ENCODE results near the gene MYL4. TPM values are rescaled to one million over a fixed set of nuclear protein-coding genes. Genes with fewer than 3 reads are reported as not detected.

Gene MYL4
- total and polyA plus RNA-seq, 2 of the 8 experiments (the other 6 are each of a cell fraction or from before 2014, with no cell fraction given) = 0.12 TPM; not detected in 1

DNA sequence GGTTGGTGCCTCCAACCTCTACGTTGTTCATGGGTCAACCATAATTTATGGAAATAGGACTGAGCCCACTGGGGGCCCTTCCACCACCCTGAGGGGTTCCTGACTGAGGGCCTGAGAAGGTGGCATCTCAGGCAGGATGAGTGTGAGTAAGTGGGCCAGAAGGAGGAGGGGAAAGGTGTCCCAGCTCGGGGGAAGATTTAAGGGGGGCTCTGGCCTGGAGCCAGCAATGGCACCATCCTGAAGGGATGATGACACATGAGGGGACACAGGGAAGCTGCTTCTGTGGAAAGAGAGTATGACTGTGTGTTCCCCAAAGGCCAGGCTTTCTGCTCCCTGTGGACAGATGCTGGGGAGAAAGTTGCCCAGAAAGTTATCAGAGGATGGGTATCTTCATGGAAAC is 18.7 kb downstream of the MYL4 start:
- Histone ChIP-seq H2BK120ac (replicated peaks; ENCODE audit: low read depth, low read length) (no peak overlapping the region), H3K27ac (ENCODE audit: low read depth, low read length) (no peak overlapping the region), H3K9ac (replicated peaks in 1 of 4; ENCODE audit: extremely low read depth in 1 of 4, low read depth in 3 of 4, low read length in 3 of 4) (no peak overlapping the region), H4K91ac (replicated peaks; ENCODE audit: insufficient read length, low read length) (no peak overlapping the region), H3K36me3 (ENCODE audit: control insufficient read depth in 2 of 4, insufficient read depth in 4 of 4, low read length in 3 of 4) (no peaks in the 10 kb centered on the region), H3K18ac (ENCODE audit: extremely low read depth, low read length) (no peak overlapping the region), H3K4me1 (replicated peaks in 1 of 4; ENCODE audit: control insufficient read depth in 3 of 4, insufficient read depth in 4 of 4, low read length in 3 of 4) (peaks cover 0 to 3% (median 3%) of the 10 kb centered on the region in 4 experiments; a peak in 3 of 7 replicates), H3K4me2 (ENCODE audit: insufficient read depth in 1 of 2, low read depth in 2 of 2, low read length in 2 of 2) (no peak overlapping the region), H3K4me3 (ENCODE audit: extremely low read depth in 1 of 4, insufficient read depth in 2 of 4, low read depth in 3 of 4, low read length in 4 of 4) (no peak overlapping the region), H3K27me3 (replicated peaks in 1 of 4; ENCODE audit: control insufficient read depth in 3 of 4, extremely low read depth in 1 of 4, insufficient read depth in 3 of 4, low read length in 3 of 4) (0 out of 7 replicates have a peak, but pooled peaks cover 0 to 1% (median 0%) of the 10 kb centered on the region in 4 experiments), H2BK15ac (ENCODE audit: low read length) (no peak overlapping the region), H4K8ac (ENCODE audit: extremely low read depth, insufficient read depth, low read length) (no peak overlapping the region), H3K79me1 (ENCODE audit: low read depth, low read length) (no peaks in the 10 kb centered on the region), H3K14ac (ENCODE audit: insufficient read length) (no peak overlapping the region), H3K56ac (replicated peaks; ENCODE audit: insufficient read length, low read depth, low read length) (no peak overlapping the region), H2AFZ (ENCODE audit: low read length) (no peak overlapping the region), H3K79me2 (ENCODE audit: control insufficient read depth in 1 of 2, insufficient read depth in 2 of 2, low read length in 2 of 2) (no peaks in the 10 kb centered on the region), H3K23ac (ENCODE audit: insufficient read length) (no peak overlapping the region), H2BK12ac (ENCODE audit: low read depth, low read length) (no peak overlapping the region), H3K9me3 (ENCODE audit: insufficient read depth in 2 of 2, low read depth in 1 of 2, low read length in 1 of 2) (peaks cover 0 to 10% of the 10 kb centered on the region in 2 experiments; a peak in 2 of 4 replicates), H2AK5ac (ENCODE audit: low read depth, low read length) (no peak overlapping the region), H4K5ac (ENCODE audit: insufficient read length, low read depth, low read length) (no peak overlapping the region), H4K20me1 (replicated peaks in 1 of 2; ENCODE audit: control insufficient read depth in 1 of 2, insufficient read depth in 2 of 2, low read length in 2 of 2) (no peaks in the 10 kb centered on the region), H3K23me2 (ENCODE audit: low read depth, low read length) (no peaks in the 10 kb centered on the region), H2BK5ac (ENCODE audit: low read depth, low read length) (no peak overlapping the region), H2BK20ac (ENCODE audit: low read length) (no peak overlapping the region), H3K4ac (replicated peaks; ENCODE audit: insufficient read length, low read depth, low read length) (no peak overlapping the region)
- CTCF ChIA-PET (ENCODE audit: partially characterized antibody) = interaction anchor here (7.3 kb wide), 1 partner anchor 86 kb away, joined by 105 read pairs; no protein-coding TSS in a partner anchor
- DNase-seq (ENCODE audit: low read depth in 1 of 2, low spot score in 2 of 2) (no peak), FAIRE-seq (no peak)
- POLR2A ChIA-PET (ENCODE audit: partially characterized antibody) = no interaction called here
- WGBS, 2 experiments (ENCODE audit: extremely low coverage in 1 of 2, insufficient coverage in 1 of 2, insufficient read length in 1 of 2, insufficient replicate concordance in 2 of 2, low coverage in 1 of 2, low lambda C conversion rate in 2 of 2, missing lambda C conversion rate in 1 of 2) = 84% methylated on average over 2 of the region's 2 CpGs; no CpG with 5 or more reads in 1 of the 2 experiments
- TF ChIP-seq BACH1 (IDR thresholded peaks at IDR 0.05; ENCODE audit: low read length) = no peak
- TF ChIP-seq, protein P1, sequence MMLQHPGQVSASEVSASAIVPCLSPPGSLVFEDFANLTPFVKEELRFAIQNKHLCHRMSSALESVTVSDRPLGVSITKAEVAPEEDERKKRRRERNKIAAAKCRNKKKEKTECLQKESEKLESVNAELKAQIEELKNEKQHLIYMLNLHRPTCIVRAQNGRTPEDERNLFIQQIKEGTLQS (IDR thresholded peaks at IDR 0.05; ENCODE audit: insufficient read depth, low read depth, low read length) = no peak
- TF ChIP-seq RBBP5 (IDR thresholded peaks at IDR 0.05; ENCODE audit: borderline replicate concordance, low read depth, low read length) = no peak
- no peak for TF ChIP-seq KDM5A (IDR thresholded peaks at IDR 0.05; ENCODE audit: low read length)
- TF ChIP-seq ASH2L (IDR thresholded peaks at IDR 0.05; ENCODE audit: low read length) = no peak
- TF ChIP-seq BRCA1 (IDR thresholded peaks at IDR 0.05; ENCODE audit: low read depth, low read length) = no peak
- TF ChIP-seq, protein P2, sequence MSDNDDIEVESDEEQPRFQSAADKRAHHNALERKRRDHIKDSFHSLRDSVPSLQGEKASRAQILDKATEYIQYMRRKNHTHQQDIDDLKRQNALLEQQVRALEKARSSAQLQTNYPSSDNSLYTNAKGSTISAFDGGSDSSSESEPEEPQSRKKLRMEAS (IDR thresholded peaks at IDR 0.05) = no peak
- TF ChIP-seq RXRA (IDR thresholded peaks at IDR 0.05; ENCODE audit: insufficient read depth, low read depth, low read length) = no peak
- TF ChIP-seq, protein P3, sequence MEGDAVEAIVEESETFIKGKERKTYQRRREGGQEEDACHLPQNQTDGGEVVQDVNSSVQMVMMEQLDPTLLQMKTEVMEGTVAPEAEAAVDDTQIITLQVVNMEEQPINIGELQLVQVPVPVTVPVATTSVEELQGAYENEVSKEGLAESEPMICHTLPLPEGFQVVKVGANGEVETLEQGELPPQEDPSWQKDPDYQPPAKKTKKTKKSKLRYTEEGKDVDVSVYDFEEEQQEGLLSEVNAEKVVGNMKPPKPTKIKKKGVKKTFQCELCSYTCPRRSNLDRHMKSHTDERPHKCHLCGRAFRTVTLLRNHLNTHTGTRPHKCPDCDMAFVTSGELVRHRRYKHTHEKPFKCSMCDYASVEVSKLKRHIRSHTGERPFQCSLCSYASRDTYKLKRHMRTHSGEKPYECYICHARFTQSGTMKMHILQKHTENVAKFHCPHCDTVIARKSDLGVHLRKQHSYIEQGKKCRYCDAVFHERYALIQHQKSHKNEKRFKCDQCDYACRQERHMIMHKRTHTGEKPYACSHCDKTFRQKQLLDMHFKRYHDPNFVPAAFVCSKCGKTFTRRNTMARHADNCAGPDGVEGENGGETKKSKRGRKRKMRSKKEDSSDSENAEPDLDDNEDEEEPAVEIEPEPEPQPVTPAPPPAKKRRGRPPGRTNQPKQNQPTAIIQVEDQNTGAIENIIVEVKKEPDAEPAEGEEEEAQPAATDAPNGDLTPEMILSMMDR (IDR thresholded peaks at IDR 0.05; ENCODE audit: control extremely low read depth in 1 of 3, insufficient read depth in 1 of 3, low read depth in 1 of 3, low read length in 3 of 3) = no peak
- TF ChIP-seq EP300 (IDR thresholded peaks at IDR 0.05; ENCODE audit: borderline replicate concordance in 1 of 2, low read depth in 2 of 2, low read length in 2 of 2) = no peak
- no peak for TF ChIP-seq GTF2F1 (IDR thresholded peaks at IDR 0.05; ENCODE audit: borderline replicate concordance, low read depth, low read length)
